ENCODE data around the gene CASP7. TPM values are rescaled to one million over a fixed set of nuclear protein-coding genes. Genes with fewer than 3 reads are reported as not detected.

Gene CASP7
- total RNA-seq, 1 donor from 2014 or later: 5.9 TPM

GRCh38 chr10:113663908-113664307 lies 15.8 kb upstream of the CASP7 start, which contains the start of gene NRAP:
Gene NRAP (minus strand): TSS chr10:113664041. CDS start chr10:113663882, 159 bp downstream.
- DNase-seq (ENCODE audit: low spot score): no peak
- intact Hi-C loops (cut with DNase I): loop anchor here (5.0 kb wide), 1 partner anchor 37 kb away; no protein-coding TSS in a partner anchor

DNA sequence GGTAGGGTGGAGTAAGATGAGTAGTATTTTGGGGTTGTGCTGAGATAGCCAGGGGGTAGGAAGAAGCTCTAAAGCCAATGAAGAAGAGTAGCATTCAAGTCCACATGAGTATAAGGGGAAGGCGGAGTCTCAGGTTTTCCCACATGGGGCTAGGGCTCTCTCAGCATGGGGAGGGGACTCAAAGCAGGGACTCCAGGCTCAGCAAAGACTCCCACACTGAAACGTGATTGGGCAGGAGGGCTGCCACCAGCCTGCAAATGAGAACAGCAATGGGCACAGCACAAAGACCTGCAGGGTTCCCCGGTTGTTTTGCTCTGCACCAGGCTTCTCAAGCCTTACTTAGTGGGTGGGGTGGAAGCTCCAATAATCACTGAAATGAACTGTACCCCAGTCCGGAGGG lies 14.4 kb upstream of the CASP7 start:
- intact Hi-C loops (cut with DNase I): no loop called here
- no peak for DNase-seq (ENCODE audit: low spot score)

DNA sequence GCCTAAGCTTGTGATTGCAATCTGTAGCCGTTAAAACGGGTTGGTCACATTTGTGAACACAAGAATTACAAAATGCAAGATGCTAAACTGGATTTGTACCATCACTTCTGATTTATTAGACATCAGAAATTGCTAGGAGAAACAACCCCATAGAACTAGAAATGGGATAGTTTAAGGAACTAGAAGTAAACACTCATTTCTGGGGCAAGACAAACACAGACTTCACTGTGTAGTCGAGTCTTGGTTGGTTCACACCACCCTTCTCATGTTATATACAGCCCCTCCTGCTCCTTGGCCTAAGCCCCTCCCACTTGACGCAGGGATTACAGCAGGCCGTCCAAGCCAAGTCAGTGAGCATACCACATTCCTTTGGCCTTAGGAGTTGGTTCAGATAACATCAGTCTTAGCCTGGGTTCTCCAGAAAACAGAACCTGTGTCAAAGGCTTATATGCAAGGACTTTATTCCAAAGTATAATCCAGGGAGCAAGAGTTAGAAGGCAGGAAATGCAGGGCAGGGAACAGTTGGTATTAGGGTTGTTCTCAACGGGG lies 13.8 kb upstream of the CASP7 start:
- intact Hi-C loops (cut with DNase I): no loop called here
- DNase-seq (ENCODE audit: low spot score): no peak

DNA sequence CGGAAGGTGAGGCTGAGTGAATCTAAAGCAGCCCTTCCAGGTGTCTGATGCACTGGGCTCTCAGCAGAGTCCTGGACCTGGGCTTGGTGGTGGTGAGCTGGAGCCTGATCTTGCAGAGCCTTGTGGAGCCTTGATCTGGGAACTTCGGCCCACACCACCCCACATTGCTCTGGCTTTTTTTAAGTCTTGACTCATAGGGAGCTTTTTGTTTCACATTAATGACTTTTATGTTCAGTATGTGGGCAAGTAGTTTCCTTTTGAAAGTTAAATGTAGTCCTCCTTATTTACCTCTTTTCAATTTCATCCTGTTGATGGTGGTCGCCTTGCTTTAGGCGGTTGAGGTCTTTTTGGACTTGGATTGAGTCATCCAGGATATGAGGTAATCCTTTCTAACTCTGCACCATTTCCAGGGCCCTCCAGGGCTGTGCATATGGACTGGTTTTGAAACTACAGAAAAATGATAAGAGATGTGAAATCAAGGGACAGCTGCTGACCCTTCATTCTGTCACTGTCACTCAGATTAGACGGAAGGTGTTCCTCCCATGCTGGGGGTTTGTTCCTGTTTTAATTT lies 12.9 kb upstream of the CASP7 start:
- intact Hi-C loops (cut with DNase I): no loop called here

GRCh38 chr10:113680190-113681111 lies 739 bp downstream of the CASP7 start:
- intact Hi-C loops (cut with DNase I): no loop called here

More for the DNA sequence above, 12.9 kb upstream of the CASP7 start:
- no peak for DNase-seq (ENCODE audit: low spot score)

DNA sequence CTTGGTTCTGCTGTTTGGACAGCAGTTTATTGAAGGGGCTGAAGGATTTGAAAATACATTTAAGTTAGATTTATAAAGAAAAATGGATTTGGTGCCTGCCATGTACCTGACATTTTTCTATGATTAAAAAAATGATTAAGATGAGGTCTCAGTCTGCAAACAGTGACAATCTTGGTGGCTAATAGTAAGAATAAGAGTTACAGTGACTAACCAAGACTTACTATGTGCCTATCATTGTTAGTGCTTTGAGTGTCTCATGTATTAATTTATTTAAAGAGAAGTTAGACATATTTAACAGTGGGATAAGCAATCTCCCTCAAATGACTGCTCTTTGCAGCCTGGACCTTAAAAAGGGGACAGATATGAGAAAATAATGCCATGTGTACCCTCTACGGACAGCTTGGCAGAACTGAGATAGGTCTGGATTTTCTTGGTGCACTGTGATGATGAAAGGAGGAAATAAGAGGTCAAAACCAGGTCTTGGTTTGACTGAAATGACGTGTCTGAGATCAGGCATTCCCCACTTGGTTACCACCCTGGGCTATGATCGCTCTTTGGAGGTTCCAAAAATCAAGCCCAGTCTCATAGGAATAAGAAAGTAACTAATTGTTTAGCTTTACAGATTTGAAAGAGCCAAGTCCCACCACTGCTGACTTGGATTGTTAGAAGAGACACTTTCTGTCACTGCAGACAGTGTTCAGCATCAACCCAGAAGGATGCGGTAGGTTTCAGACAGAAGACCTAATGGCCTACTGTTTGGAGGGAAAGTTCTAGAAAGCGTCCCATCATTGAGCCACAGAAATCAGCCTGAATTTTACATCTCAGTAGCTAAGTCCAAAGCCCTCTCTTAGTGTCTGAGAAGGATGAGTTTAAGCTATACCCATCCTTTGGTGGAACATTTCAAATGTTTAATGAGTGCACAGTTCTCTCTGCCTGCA lies 2.1 kb downstream of the CASP7 start:
- intact Hi-C loops (cut with DNase I): no loop called here
- DNase-seq (ENCODE audit: low spot score): no peak

More at GRCh38 chr10:113680190-113681111, 739 bp downstream of the CASP7 start:
- no peak for DNase-seq (ENCODE audit: low spot score)

- DNase-seq (ENCODE audit: low spot score): no peak
- intact Hi-C loops (cut with DNase I): no loop called here
Measured at GRCh38 chr10:113683300-113683699, 3.6 kb downstream of the CASP7 start.

GRCh38 chr10:113686028-113686427 lies 6.3 kb downstream of the CASP7 start:
- DNase-seq (ENCODE audit: low spot score): no peak
- intact Hi-C loops (cut with DNase I): no loop called here

GRCh38 chr10:113687037-113687436 lies 7.3 kb downstream of the CASP7 start:
- intact Hi-C loops (cut with DNase I): no loop called here
- no peak for DNase-seq (ENCODE audit: low spot score)

- intact Hi-C loops (cut with DNase I): no loop called here
- no peak for DNase-seq (ENCODE audit: low spot score)
Measured at GRCh38 chr10:113689057-113689456, 9.3 kb downstream of the CASP7 start.

DNA sequence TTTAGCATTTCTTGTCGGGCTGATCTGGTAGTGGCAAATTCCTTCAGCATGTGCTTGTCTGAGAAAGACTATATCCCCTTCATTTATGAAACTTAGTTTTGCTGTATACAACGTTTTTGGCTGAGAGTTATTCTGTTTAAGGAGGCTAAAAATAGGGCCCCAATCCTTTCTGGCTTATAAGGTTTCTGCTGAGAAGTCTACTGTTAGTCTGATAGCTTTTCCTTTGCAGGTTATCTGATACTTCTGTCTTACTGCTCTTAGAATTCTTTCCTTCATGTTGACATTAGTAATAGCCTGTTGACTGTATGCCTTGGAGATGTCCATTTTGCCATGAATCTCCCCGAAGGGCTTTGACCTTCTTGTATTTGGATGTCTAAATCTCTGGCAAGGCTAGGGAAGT lies 9.9 kb downstream of the CASP7 start:
- intact Hi-C loops (cut with DNase I): no loop called here
- DNase-seq (ENCODE audit: low spot score): no peak

GRCh38 chr10:113690749-113691148 lies 11.0 kb downstream of the CASP7 start:
- intact Hi-C loops (cut with DNase I): no loop called here
- DNase-seq (ENCODE audit: low spot score): no peak

- intact Hi-C loops (cut with DNase I): no loop called here
- DNase-seq (ENCODE audit: low spot score): no peak
Measured at GRCh38 chr10:113691381-113691780, 11.7 kb downstream of the CASP7 start.

- no peak for DNase-seq (ENCODE audit: low spot score)
- intact Hi-C loops (cut with DNase I): no loop called here
Measured at GRCh38 chr10:113692271-113692670, 12.6 kb downstream of the CASP7 start.

DNA sequence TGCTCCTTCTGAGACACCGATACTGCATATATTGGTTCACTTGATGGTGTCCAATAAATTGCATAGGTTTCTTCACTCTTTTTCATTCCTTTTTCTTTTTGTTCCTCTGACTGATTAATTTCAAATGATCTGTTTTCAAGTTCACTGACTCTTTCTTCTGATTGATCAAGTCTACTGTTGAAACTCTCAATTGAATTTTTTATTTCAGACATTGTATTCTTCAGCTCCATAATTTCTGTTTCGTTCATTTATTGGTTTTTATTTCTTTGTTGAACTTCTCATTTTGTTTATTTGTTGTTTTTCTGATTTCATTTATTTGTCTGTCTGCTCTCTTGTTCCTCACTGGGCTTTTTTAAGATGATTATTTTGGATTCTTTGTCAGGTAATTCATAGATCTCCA lies 13.6 kb downstream of the CASP7 start:
- intact Hi-C loops (cut with DNase I): no loop called here
- DNase-seq (ENCODE audit: low spot score): no peak

DNA sequence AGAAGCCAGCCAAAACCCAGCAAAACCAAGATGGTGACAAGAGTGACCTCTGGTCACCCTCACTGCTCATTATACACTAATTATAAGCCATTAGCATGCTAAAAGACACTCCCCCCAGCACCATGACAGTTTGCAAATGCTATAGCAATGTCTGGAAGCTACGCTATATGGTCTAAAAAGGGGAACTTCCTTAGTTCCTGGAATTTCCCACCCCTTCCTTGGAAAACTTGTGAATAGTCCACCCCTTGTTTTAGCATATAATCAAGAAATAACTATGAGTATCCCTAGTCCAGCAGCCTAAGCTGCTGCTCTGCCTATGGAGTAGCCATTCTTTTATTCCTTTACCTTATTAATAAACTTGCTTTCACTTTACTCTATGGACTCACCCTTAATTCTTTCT lies 16.0 kb downstream of the CASP7 start:
- DNase-seq (ENCODE audit: low spot score): no peak
- intact Hi-C loops (cut with DNase I): no loop called here

GRCh38 chr10:113697595-113697994 lies 17.9 kb downstream of the CASP7 start:
- intact Hi-C loops (cut with DNase I): no loop called here
- no peak for DNase-seq (ENCODE audit: low spot score)

DNA sequence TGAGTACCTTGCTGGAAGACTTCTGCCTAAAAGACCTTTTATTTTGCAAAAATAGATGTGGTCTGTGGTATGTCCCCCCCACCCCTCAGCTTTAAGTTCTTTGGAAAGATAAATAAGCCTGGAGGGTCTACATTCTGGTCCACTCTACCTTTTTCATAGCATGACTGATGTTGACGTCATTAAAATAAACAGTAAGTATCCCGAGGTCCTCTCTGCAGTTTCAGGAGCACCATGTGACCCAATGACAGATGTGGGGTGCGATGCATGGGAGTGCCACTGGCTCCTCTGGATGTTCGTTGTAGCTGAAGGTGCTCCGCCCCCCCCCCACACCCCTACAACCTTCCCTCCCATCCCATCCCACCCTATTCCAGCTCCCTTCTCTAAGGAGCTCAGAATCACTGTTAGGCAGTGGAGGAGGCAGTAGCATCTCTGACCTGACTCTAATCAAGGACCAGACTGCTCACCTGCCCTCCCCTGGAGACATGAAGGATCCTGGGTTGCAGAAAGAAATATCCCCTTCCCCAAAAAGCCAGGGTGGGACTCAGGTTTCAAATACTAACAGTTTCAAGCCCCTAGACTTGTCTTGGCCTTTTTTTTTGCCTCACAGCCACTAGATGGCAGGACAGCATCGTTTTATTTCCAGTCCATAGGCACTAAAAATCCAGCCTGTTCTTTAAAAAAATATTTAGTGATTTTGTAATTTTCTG lies 25.1 kb downstream of the CASP7 start:
- no peak for DNase-seq (ENCODE audit: low spot score)

DNA sequence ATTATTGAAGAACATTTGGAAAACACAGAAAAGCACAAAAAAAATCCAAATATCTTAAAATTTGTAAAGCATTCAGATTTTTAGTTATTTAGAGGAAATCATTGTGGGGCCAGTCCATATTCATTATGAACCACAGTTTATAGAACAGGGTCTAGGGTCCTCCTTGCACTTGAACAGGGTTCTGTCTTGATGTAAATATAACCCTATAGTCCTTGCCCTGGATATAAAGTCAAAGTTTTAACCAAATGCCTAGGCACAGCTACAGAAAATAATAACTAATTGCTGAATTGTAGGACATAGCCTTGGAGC lies 25.6 kb downstream of the CASP7 start:
- DNase-seq (ENCODE audit: low spot score): no peak
- intact Hi-C loops (cut with DNase I): loop anchor here (5.0 kb wide), 1 partner anchor 92 kb away; no protein-coding TSS in a partner anchor

More for the DNA sequence above, 25.1 kb downstream of the CASP7 start:
- intact Hi-C loops (cut with DNase I): loop anchor here (5.0 kb wide), 2 partner anchors 93 to 398 kb away; no protein-coding TSS in a partner anchor

Measured in cardiac septum (tissue), 1 donor.